ENCODE measurements around the gene CABLES2.

- TF ChIP-seq CTCF (IDR thresholded peaks at IDR 0.05) (no peak), POLR2A (IDR thresholded peaks at IDR 0.05; ENCODE audit: low read depth) (no peak), EP300 (IDR thresholded peaks at IDR 0.05) (no peak)
Observed at GRCh38 chr20:62377064-62377461, 30.0 kb downstream of the CABLES2 start.
